AG09319 (cell line): ENCODE results near the gene LRSAM1.

Experiments used
- DNase-seq: peaks from one replicate; pipeline ENCODE4 v3.0.0-alpha.2; 2010; ENCODE audit warnings: low read depth; ENCODE audit errors: extremely low read depth
- TF ChIP-seq, protein P1 (sequence below): IDR thresholded peaks from 2 replicates; pipeline ENCODE4 v1.5.1; 2011; ENCODE audit warnings: low read depth, mild to moderate bottlenecking, inconsistent platforms, low read length, moderate library complexity

Gene LRSAM1

DNA sequence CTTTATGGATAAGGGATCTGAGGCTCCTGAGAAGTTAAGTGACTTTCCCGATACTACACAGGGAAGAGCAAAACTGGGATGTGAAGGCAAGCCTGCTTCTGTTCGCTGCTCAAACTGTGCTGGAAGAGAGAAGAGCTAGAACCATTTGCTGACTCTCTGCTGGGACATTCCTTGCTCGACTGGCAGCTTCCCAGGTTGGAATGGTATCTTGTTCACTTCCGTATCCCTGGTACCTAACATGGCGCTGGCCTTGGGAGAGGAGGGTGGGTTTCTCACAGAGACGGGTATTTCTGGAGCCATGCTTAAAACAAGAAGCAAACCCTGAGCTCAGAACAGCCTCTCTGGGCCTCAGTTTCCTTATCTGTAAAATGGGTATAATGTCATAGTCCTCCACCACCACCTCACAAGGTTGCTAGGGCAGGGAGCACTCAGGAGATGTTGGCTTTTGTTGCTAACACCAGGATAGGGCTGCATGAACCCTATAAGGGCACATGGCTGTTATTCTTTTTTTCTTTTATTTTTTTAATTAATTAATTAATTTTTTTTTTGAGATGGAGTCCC, 92.7 kb downstream of the LRSAM1 start:
- TF ChIP-seq, protein P1, sequence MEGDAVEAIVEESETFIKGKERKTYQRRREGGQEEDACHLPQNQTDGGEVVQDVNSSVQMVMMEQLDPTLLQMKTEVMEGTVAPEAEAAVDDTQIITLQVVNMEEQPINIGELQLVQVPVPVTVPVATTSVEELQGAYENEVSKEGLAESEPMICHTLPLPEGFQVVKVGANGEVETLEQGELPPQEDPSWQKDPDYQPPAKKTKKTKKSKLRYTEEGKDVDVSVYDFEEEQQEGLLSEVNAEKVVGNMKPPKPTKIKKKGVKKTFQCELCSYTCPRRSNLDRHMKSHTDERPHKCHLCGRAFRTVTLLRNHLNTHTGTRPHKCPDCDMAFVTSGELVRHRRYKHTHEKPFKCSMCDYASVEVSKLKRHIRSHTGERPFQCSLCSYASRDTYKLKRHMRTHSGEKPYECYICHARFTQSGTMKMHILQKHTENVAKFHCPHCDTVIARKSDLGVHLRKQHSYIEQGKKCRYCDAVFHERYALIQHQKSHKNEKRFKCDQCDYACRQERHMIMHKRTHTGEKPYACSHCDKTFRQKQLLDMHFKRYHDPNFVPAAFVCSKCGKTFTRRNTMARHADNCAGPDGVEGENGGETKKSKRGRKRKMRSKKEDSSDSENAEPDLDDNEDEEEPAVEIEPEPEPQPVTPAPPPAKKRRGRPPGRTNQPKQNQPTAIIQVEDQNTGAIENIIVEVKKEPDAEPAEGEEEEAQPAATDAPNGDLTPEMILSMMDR: no peak
- DNase-seq: no peak

DNA sequence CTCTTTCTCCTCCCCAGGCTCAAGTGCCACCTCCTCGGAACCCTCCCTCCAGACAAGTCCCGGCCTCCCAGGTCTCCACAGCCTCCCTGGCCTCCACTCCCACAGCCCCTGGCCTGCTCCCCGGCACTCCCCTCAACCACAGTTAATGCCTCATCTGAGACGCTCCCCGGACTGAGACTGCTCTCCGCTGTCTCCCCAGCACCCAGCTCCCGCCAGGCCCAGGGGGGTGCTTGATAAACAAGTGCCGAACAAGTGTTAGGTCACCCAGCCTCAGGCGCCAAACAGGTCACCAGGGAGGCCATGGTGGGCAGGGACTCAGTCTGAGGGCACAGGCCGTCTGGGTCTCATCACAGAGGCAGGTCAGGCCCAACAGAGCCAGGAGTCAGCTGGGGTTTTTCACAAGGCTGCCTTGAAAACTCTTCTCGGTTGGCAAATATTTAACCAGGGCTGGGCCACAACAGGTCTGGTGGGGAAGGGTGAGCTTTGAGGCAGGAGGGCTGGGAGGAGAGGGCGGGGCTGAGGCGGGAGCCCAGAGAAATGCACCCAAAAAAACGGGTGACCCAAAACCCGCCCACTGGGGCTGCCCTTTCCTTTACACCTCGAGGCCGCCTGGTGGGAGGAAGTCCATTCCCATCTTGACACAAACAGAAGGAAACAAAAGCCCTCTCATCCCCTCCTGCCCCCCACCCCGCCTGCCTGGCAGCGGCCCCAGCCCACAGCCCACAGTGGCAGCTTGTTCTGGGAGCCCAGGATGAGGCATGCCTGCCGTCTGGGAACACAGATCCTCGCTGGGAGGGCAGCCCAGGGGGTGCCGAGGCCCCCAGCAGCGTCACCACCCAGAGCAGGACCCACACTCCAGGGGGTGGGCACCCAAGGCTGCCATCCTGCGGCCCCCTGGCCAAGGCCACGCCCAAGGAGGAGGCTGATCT, 94.2 kb downstream of the LRSAM1 start:
- DNase-seq: no peak

DNA sequence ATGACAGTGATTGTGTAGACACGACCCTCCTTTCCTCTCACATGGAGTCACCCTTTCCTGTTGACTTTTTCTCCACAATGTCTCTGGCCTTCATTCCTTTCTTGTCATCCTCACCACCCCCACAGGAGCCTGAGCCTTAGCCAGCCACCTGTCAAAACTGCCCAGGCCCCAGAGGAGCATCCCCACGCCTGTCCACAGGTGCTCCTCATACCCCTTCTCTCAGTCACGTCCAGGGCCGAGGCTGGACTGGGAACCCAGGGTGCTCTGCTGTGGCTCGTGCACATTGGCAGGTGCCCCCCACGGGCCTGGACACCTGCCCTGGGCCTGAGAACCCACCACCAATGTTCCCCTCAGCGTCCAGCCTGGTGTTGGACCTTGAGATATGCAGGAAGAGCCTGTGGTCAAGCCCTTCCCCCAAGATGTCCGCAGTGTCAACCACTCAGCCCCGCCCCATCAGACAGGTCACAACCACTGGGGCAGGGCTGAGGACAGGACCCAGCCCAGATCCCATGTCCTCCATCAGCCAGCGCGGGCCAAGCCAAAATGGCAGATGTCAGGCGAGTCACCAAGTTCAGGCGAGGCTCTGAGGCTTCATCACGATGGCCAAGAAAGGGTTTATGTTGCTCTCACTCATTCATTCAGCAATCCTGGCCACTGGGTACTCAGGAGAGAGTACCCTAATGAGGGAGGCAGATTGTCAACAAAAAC, 95.0 kb downstream of the LRSAM1 start:
- DNase-seq: no peak
- TF ChIP-seq, protein P1: no peak

More for the DNA sequence above, 94.2 kb downstream of the LRSAM1 start:
- TF ChIP-seq, protein P1: no peak

DNA sequence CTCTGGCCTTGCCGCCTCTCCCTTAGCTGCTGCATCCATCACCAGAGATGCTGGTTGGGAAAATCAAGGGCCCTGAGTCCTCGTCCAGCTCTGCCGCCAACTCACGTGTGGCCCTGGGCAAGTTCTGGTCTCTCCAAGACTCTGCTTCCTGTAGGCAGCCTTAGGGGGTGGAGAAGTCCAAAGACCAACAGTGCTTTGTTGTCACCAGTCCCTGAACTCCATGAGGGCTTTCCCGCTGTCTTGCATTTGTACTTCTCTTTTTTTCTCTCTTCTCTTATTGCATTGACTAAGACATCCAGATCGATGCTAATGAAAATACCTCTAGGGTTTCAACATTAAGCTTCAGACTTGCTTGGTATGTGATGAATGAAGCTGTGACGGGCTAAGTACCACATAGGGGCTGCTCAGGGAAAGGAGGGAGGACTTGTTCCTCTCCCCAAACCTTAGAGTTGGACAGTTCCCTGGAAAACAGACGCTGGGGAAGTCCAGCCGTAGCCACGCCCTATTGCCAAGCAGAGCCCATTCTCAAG, 97.1 kb downstream of the LRSAM1 start:
- no peak for DNase-seq
- TF ChIP-seq, protein P1: no peak

DNA sequence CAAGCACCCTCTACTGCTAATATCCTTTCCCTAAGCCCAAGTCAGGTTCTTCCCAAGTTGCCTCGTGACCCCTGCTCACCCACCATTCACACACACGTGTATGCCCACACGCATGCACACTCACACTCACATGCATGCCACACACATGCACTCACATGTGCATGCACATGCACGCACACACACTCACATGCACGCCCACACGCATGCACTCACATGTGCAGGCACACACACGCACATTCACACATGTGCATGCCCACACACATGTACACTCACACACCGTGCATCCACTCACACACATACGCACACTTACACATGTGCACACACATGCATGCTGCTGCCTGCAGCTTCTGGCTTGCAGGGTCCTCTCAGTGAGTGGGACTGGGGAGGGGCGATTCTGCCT, 97.9 kb downstream of the LRSAM1 start:
- TF ChIP-seq, protein P1: no peak
- DNase-seq: no peak

DNA sequence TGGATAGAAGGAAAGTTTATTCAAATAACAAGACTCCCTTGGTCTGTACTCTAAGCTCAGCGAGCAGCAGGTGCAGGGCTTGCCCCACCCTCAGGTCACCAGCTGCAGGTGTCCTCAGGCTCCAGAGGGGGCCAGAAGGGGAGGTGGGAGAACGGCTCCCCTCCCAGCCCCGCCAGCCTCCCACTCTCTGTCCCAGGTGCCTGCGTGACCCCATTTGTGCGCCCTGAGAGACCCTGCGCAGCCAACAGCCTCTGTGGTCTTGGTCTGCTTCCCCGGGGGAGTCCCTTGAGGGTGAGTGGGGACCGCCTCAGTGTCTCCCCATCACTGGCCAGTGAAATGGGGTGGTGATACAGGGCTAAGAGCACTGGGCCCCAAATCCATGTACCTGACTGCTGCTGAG, 98.4 kb downstream of the LRSAM1 start:
- TF ChIP-seq, protein P1: no peak

DNA sequence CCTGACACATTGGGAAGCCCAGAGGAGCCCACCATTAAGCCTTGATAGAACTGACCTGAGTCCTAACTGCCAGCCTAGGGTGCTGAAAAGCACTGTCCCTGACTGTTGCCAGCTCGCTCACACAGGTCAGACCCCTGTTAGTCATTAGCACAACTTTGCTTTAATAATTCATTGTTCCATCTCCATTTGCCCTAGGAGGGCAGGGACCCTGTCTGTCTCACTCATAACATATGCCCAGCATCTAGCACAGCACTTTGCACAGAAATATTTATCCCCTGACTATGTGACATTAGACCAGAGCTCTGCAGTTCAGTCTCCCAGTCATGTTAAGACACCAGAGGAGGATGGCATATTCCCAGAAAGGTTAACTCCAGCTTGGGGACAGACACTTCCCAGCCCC, 99.0 kb downstream of the LRSAM1 start:
- DNase-seq: no peak
- TF ChIP-seq, protein P1: no peak

More for the DNA sequence above, 98.4 kb downstream of the LRSAM1 start:
- no peak for DNase-seq
